ENCODE results near the gene CSNK2A1. TPM values are rescaled to one million over a fixed set of nuclear protein-coding genes. Genes with fewer than 3 reads are reported as not detected.
A peak's percentile ranks its signal among the peaks of the same experiment; 100 is the strongest.

The CSNK2A1 gene
- total and polyA plus RNA-seq, 3 donors from 2014 or later, result 143 to 192 (median 172) TPM

GRCh38 chr20:433300-433975, 110.2 kb downstream of the CSNK2A1 start:
- Histone ChIP-seq H3K9me3 (no peaks in the 10 kb centered on the region), H3K4me1 (no peaks in the 10 kb centered on the region), H3K27ac (no peak overlapping the region), H3K4me3 (no peak overlapping the region), H3K27me3 (no peaks in the 10 kb centered on the region), H3K36me3 (ENCODE audit: low read depth, missing control alignments) (no peaks in the 10 kb centered on the region)
- intact Hi-C loops (cut with DNase I; ENCODE audit: low total_unique reads), result no loop called here
- WGBS, 2 donors, result 81 to 85% methylated on average over 12 of the region's 12 CpGs
- TF ChIP-seq POLR2A (IDR thresholded peaks at IDR 0.05) (no peak), CTCF (IDR thresholded peaks at IDR 0.05) (no peak)
- no peak for DNase-seq

GRCh38 chr20:432677-433299, 110.8 kb downstream of the CSNK2A1 start:
- no peak for DNase-seq
- Histone ChIP-seq H3K36me3 (ENCODE audit: low read depth, missing control alignments) (no peaks in the 10 kb centered on the region), H3K27ac (no peak overlapping the region), H3K4me1 (no peaks in the 10 kb centered on the region), H3K9me3 (no peaks in the 10 kb centered on the region), H3K27me3 (no peaks in the 10 kb centered on the region), H3K4me3 (no peak overlapping the region)
- intact Hi-C loops (cut with DNase I; ENCODE audit: low total_unique reads), result no loop called here
- 84 to 96% methylated on average over 9 to 11 of the region's 11 CpGs for WGBS, 2 donors
- TF ChIP-seq POLR2A (IDR thresholded peaks at IDR 0.05) (no peak), CTCF (IDR thresholded peaks at IDR 0.05) (no peak)

GRCh38 chr20:432208-432607, 111.4 kb downstream of the CSNK2A1 start:
- DNase-seq, result no peak
- H3K36me3 ChIP-seq (ENCODE audit: low read depth, missing control alignments), result no peaks in the 10 kb centered on the region

GRCh38 chr20:431012-431904, 112.3 kb downstream of the CSNK2A1 start:
- TF ChIP-seq POLR2A (IDR thresholded peaks at IDR 0.05) (no peak), CTCF (IDR thresholded peaks at IDR 0.05) (peak; percentile 41)
- H3K9me3 ChIP-seq, result no peaks in the 10 kb centered on the region
- no peak overlapping the region for H3K27ac ChIP-seq
- peak; percentile 83 for DNase-seq
- no peaks in the 10 kb centered on the region for H3K36me3 ChIP-seq (ENCODE audit: low read depth, missing control alignments)
- H3K27me3 ChIP-seq, result no peaks in the 10 kb centered on the region
- 72% methylated on average over 17 of the region's 17 CpGs for WGBS, 2 donors
- H3K4me3 ChIP-seq, result no peak overlapping the region
- H3K4me1 ChIP-seq, result no peaks in the 10 kb centered on the region
- intact Hi-C loops (cut with DNase I; ENCODE audit: low total_unique reads), result no loop called here

More at GRCh38 chr20:432208-432607, 111.4 kb downstream of the CSNK2A1 start:
- Histone ChIP-seq H3K4me3 (no peak overlapping the region), H3K27me3 (no peaks in the 10 kb centered on the region), H3K4me1 (no peaks in the 10 kb centered on the region), H3K27ac (no peak overlapping the region), H3K9me3 (no peaks in the 10 kb centered on the region)
- WGBS, 2 donors, result 91 to 92% methylated on average over 13 of the region's 13 CpGs
- TF ChIP-seq POLR2A (IDR thresholded peaks at IDR 0.05) (no peak), CTCF (IDR thresholded peaks at IDR 0.05) (no peak)
- intact Hi-C loops (cut with DNase I; ENCODE audit: low total_unique reads), result no loop called here

All from testis (tissue), 3 donors.